Measurements from ENCODE around the gene LIPJ.

LIPJ gene

GRCh38 chr10:88582806-88583583 lies 3.6 kb upstream of the LIPJ start, which contains the start of gene RNLS:
RNLS (minus strand) TSS chr10:88583318.
- Histone ChIP-seq H3K36me3 (no peaks in the 10 kb centered on the region), H3K27ac (no peak within 1 kb of the TSS), H3K4me3 (ENCODE audit: low read depth, low read length) (no peak within 1 kb of the TSS), H3K9me3 (ENCODE audit: severe bottlenecking) (no peaks in the 10 kb centered on the region), H3K27me3 (ENCODE audit: insufficient read depth, low read depth, severe bottlenecking) (no peaks in the 10 kb centered on the region)
- DNase-seq: no peak
- TF ChIP-seq CTCF (IDR thresholded peaks at IDR 0.05; ENCODE audit: low read depth, low read length): no peak

GRCh38 chr10:88583584-88583957 lies 3.0 kb upstream of the LIPJ start:
- no peak overlapping the region for H3K4me3 ChIP-seq (ENCODE audit: low read depth, low read length)
- no peak overlapping the region for H3K27ac ChIP-seq
- H3K27me3 ChIP-seq (ENCODE audit: insufficient read depth, low read depth, severe bottlenecking): no peaks in the 10 kb centered on the region
- no peaks in the 10 kb centered on the region for H3K9me3 ChIP-seq (ENCODE audit: severe bottlenecking)
- no peaks in the 10 kb centered on the region for H3K36me3 ChIP-seq
- DNase-seq: no peak
- TF ChIP-seq CTCF (IDR thresholded peaks at IDR 0.05; ENCODE audit: low read depth, low read length): no peak

- no peaks in the 10 kb centered on the region for H3K27me3 ChIP-seq (ENCODE audit: insufficient read depth, low read depth, severe bottlenecking)
- H3K27ac ChIP-seq: no peak overlapping the region
- no peak for DNase-seq
- H3K4me3 ChIP-seq (ENCODE audit: low read depth, low read length): no peak overlapping the region
- H3K9me3 ChIP-seq (ENCODE audit: severe bottlenecking): no peaks in the 10 kb centered on the region
- no peak for TF ChIP-seq CTCF (IDR thresholded peaks at IDR 0.05; ENCODE audit: low read depth, low read length)
- H3K36me3 ChIP-seq: no peaks in the 10 kb centered on the region
These were observed 5.8 kb downstream of the LIPJ start for GRCh38 chr10:88592381-88592780.

GRCh38 chr10:88592906-88593305 lies 6.3 kb downstream of the LIPJ start:
- Histone ChIP-seq H3K4me3 (ENCODE audit: low read depth, low read length) (no peak overlapping the region), H3K36me3 (no peaks in the 10 kb centered on the region), H3K27ac (no peak overlapping the region), H3K27me3 (ENCODE audit: insufficient read depth, low read depth, severe bottlenecking) (no peaks in the 10 kb centered on the region), H3K9me3 (ENCODE audit: severe bottlenecking) (no peaks in the 10 kb centered on the region)
- no peak for DNase-seq
- no peak for TF ChIP-seq CTCF (IDR thresholded peaks at IDR 0.05; ENCODE audit: low read depth, low read length)

DNA sequence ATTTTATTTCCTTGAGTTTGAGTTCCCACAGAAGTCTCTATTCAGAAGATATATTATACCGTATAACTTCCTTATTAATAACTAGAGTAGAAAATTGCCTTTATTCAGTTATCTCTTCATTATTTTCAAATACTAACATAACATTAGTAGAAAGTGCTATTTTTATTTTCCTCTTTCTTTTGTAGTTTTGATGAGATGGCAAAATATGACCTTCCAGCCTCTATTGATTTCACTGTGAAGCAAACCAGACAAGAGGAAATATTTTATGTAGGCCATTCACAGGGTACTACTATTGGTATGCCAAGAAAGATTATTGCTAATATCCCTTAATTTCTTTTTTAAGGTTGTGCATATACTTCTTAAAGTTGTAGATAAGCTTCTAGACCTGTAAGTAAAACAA lies 7.9 kb downstream of the LIPJ start:
- Histone ChIP-seq H3K4me3 (ENCODE audit: low read depth, low read length) (no peak overlapping the region), H3K27ac (no peak overlapping the region), H3K9me3 (ENCODE audit: severe bottlenecking) (no peaks in the 10 kb centered on the region), H3K27me3 (ENCODE audit: insufficient read depth, low read depth, severe bottlenecking) (no peaks in the 10 kb centered on the region), H3K36me3 (no peaks in the 10 kb centered on the region)
- no peak for DNase-seq
- no peak for TF ChIP-seq CTCF (IDR thresholded peaks at IDR 0.05; ENCODE audit: low read depth, low read length)

DNA sequence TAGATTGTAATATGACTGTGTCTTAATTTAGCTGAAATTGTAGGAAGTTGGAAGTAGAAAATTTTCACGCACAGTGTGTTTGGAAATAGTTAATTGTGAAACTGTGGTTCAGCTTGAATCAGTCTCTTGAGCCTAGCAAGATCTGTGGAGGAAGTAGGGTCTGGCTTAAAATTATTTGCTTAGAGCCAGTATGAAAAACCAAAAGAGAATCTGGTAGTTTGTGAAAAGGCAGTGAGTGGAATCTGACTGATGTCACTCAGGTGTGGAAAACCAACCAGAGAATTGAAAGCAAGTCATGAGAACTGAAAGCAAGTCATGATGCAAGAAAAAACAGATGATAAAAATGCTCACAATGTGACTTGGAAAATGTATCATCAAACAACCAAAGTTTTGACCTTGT lies 11.5 kb downstream of the LIPJ start:
- Histone ChIP-seq H3K4me3 (ENCODE audit: low read depth, low read length) (no peak overlapping the region), H3K36me3 (no peaks in the 10 kb centered on the region), H3K9me3 (ENCODE audit: severe bottlenecking) (no peaks in the 10 kb centered on the region), H3K27ac (no peak overlapping the region), H3K27me3 (ENCODE audit: insufficient read depth, low read depth, severe bottlenecking) (no peaks in the 10 kb centered on the region)
- no peak for TF ChIP-seq CTCF (IDR thresholded peaks at IDR 0.05; ENCODE audit: low read depth, low read length)
- DNase-seq: no peak

Data from WERI-Rb-1 (cell line).